ENCODE results near the gene MPZL1.
A peak's percentile ranks its signal among the peaks of the same experiment; 100 is the strongest.

Gene MPZL1

DNA sequence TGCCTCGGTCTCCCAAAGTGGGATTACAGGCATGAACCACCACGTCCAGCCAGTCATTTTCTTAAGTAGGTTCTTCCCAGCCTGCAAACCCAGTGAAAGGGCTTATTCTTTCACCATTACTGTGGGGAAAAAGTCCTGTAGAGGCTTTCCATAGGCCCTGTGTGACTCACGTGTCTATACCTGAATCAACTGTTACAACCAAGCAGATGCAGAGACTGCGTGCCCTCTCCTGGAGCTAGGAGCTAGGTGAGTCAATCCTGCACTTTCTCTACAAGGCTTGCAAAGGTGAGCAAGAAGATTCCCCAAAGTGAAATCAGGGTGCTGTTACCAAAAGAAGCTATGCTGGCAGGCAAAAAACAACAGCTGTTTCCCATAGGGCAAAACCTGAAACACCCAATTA, 13.8 kb upstream of the MPZL1 start:
- Histone ChIP-seq H3K4me1 (ENCODE audit: control insufficient read depth, insufficient read depth, low read length) (no peaks in the 10 kb centered on the region), H3K36me3 (ENCODE audit: control insufficient read depth in 2 of 2, insufficient read depth in 2 of 2, low read length in 2 of 2) (peaks cover 0 to 15% of the 10 kb centered on the region in 2 donors), H3K27me3 (ENCODE audit: control insufficient read depth in 1 of 2, insufficient read depth in 2 of 2, low read length in 2 of 2) (no peaks in the 10 kb centered on the region), H3K9me3 (ENCODE audit: control insufficient read depth in 2 of 2, low read length in 2 of 2) (no peaks in the 10 kb centered on the region), H3K9ac (ENCODE audit: low read length in 2 of 2) (no peak overlapping the region), H3K27ac (ENCODE audit: low read length) (no peak overlapping the region), H3K4me3 (ENCODE audit: low read length in 2 of 2) (no peak overlapping the region)

DNA sequence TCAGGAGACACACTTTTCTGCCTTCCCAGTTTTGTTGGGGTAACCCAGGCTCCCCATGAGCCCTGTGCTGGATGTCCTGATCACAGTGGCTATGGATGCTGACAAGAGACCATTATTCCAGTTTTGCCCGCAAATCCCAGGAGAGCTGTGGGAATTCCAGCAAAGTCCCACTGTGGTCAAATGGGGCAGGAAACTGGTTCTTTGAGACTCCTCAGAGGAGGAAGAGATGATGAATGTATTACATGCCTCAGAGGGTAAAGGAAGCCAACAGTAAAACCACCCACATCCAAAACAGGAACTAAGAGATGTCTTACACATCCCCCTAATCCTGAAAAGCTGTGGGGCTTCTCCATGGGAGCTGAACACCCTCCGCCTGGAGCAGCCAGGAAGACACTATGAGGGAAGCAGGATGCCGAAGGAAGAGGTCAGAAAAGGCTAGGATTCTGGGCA, 12.8 kb upstream of the MPZL1 start:
- Histone ChIP-seq H3K4me3 (ENCODE audit: low read length in 2 of 2) (no peak overlapping the region), H3K4me1 (ENCODE audit: control insufficient read depth, insufficient read depth, low read length) (peaks cover 5% of the 10 kb centered on the region), H3K27ac (ENCODE audit: low read length) (no peak overlapping the region), H3K9me3 (ENCODE audit: control insufficient read depth in 2 of 2, low read length in 2 of 2) (no peaks in the 10 kb centered on the region), H3K27me3 (ENCODE audit: control insufficient read depth in 1 of 2, insufficient read depth in 2 of 2, low read length in 2 of 2) (no peaks in the 10 kb centered on the region), H3K36me3 (ENCODE audit: control insufficient read depth in 2 of 2, insufficient read depth in 2 of 2, low read length in 2 of 2) (peaks cover 0 to 11% of the 10 kb centered on the region in 2 donors), H3K9ac (ENCODE audit: low read length in 2 of 2) (no peak overlapping the region)

DNA sequence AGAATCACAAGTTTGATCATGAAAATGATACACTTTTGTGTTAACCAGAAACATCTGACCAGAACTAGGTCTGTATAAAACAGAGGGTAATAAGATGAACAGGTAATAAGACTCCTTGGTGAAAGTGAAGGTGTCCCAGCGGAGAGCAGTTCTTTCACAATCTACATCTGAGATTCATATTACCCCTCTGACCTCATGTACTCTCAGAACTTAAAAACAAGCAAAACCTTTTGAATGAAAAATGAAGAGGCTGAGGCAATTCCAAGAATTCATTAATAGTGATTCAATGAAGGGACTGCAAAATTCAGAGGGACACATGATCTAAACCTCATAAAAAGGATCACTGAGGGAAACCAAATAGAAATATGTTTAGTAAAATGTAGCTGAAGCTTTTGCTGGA, 10.9 kb upstream of the MPZL1 start:
- Histone ChIP-seq H3K9me3 (ENCODE audit: control insufficient read depth in 2 of 2, low read length in 2 of 2) (no peaks in the 10 kb centered on the region), H3K4me3 (ENCODE audit: low read length in 2 of 2) (no peak overlapping the region), H3K27me3 (ENCODE audit: control insufficient read depth in 1 of 2, insufficient read depth in 2 of 2, low read length in 2 of 2) (no peaks in the 10 kb centered on the region), H3K36me3 (ENCODE audit: control insufficient read depth in 2 of 2, insufficient read depth in 2 of 2, low read length in 2 of 2) (no peaks in the 10 kb centered on the region), H3K4me1 (ENCODE audit: control insufficient read depth, insufficient read depth, low read length) (peaks cover 7% of the 10 kb centered on the region), H3K9ac (ENCODE audit: low read length in 2 of 2) (no peak overlapping the region), H3K27ac (ENCODE audit: low read length) (no peak overlapping the region)

DNA sequence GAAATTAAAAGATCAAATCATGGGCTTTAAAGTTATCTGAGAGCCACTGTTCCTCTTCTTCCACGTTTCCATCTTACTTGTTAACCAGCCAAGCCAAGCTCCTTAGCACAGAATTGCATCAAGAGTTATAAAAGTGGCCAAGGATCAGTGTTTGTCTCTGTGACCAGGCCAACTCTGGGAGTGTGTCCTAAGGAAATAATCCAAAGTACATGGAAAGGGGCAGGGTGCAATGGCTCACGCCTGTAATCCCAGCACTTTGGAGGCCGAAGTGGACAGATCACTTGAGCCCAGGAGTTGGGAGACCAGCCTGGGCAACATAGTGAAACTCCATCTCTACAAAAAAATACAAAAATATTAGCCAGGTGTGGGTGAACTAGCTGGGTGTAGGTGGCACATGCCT, 10.0 kb upstream of the MPZL1 start:
- H3K9ac ChIP-seq (ENCODE audit: low read length in 2 of 2) = no peak overlapping the region
- H3K27me3 ChIP-seq (ENCODE audit: control insufficient read depth in 1 of 2, insufficient read depth in 2 of 2, low read length in 2 of 2) = no peaks in the 10 kb centered on the region
- no peak overlapping the region for H3K27ac ChIP-seq (ENCODE audit: low read length)
- H3K4me1 ChIP-seq (ENCODE audit: control insufficient read depth, insufficient read depth, low read length) = peaks cover 7% of the 10 kb centered on the region
- H3K4me3 ChIP-seq (ENCODE audit: low read length in 2 of 2) = no peak overlapping the region
- H3K36me3 ChIP-seq (ENCODE audit: control insufficient read depth in 2 of 2, insufficient read depth in 2 of 2, low read length in 2 of 2) = no peaks in the 10 kb centered on the region
- no peaks in the 10 kb centered on the region for H3K9me3 ChIP-seq (ENCODE audit: control insufficient read depth in 2 of 2, low read length in 2 of 2)

DNA sequence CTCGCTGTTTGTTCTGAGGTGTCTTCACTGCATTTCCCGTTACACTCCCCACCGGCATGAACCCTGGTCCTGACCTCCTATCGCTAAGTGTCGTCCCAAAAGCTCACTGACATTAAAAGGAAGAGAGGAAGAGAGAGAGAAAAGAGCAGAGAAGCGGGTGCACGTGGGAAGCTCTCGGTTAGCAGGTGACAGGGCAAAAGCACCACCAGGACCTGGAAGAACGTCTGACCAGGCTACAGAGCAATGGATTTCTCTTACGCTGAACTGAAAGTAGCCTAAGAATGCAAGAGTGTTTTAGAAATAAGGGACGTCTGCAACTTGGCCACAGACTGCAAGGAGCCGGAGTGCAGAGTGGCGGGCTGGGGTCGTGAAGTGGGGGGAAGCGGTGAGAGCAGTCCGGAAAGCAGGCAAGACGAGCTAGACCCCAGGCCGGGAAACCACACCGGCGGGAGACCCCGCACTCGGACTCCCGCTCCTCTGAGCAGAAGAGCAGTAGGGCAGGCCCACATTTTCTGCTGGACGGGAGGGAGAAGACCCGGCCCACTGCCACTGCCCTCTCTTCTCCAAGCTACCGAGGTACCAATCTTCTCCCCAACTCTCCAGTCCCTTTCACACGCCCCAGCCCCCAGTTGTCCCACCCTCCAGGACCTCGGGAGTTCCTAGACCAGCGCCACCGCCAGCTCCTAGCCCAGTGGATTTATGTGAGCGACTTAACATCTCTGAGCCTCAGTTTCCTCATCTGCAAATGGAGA, 8.3 kb upstream of the MPZL1 start:
- H3K9ac ChIP-seq (ENCODE audit: low read length in 2 of 2) = peak overlapping the region; percentile 76 to 84
- H3K27me3 ChIP-seq (ENCODE audit: control insufficient read depth in 1 of 2, insufficient read depth in 2 of 2, low read length in 2 of 2) = no peaks in the 10 kb centered on the region
- H3K27ac ChIP-seq (ENCODE audit: low read length) = peak overlapping the region; percentile 73
- H3K4me3 ChIP-seq (ENCODE audit: low read length in 2 of 2) = peak overlapping the region; percentile 91 to 94
- H3K9me3 ChIP-seq (ENCODE audit: control insufficient read depth in 2 of 2, low read length in 2 of 2) = no peaks in the 10 kb centered on the region
- H3K4me1 ChIP-seq (ENCODE audit: control insufficient read depth, insufficient read depth, low read length) = peaks cover 7% of the 10 kb centered on the region
- H3K36me3 ChIP-seq (ENCODE audit: control insufficient read depth in 2 of 2, insufficient read depth in 2 of 2, low read length in 2 of 2) = no peaks in the 10 kb centered on the region

DNA sequence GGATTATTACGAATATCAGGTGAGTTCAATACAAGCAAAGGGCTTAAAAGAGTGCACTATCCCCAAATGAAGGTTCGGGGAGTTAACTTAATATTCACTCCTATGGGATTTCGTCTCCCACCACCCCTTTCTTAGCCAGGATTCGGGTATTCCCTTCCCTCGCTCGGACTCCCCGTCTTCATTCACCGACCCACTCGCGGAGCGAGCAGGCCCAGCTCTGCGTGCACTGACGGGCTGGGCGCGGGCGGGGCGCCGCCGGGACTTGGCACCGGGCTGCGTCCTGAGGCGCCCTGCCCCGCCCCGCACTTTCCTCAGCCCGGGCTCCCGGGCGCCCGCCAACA, 7.7 kb upstream of the MPZL1 start:
- peaks cover 7% of the 10 kb centered on the region for H3K4me1 ChIP-seq (ENCODE audit: control insufficient read depth, insufficient read depth, low read length)
- no peaks in the 10 kb centered on the region for H3K36me3 ChIP-seq (ENCODE audit: control insufficient read depth in 2 of 2, insufficient read depth in 2 of 2, low read length in 2 of 2)
- peak overlapping the region; percentile 76 to 84 for H3K9ac ChIP-seq (ENCODE audit: low read length in 2 of 2)
- H3K27me3 ChIP-seq (ENCODE audit: control insufficient read depth in 1 of 2, insufficient read depth in 2 of 2, low read length in 2 of 2) = no peaks in the 10 kb centered on the region
- H3K4me3 ChIP-seq (ENCODE audit: low read length in 2 of 2) = peak overlapping the region; percentile 91 to 94
- peak overlapping the region; percentile 73 for H3K27ac ChIP-seq (ENCODE audit: low read length)
- H3K9me3 ChIP-seq (ENCODE audit: control insufficient read depth in 2 of 2, low read length in 2 of 2) = no peaks in the 10 kb centered on the region

DNA sequence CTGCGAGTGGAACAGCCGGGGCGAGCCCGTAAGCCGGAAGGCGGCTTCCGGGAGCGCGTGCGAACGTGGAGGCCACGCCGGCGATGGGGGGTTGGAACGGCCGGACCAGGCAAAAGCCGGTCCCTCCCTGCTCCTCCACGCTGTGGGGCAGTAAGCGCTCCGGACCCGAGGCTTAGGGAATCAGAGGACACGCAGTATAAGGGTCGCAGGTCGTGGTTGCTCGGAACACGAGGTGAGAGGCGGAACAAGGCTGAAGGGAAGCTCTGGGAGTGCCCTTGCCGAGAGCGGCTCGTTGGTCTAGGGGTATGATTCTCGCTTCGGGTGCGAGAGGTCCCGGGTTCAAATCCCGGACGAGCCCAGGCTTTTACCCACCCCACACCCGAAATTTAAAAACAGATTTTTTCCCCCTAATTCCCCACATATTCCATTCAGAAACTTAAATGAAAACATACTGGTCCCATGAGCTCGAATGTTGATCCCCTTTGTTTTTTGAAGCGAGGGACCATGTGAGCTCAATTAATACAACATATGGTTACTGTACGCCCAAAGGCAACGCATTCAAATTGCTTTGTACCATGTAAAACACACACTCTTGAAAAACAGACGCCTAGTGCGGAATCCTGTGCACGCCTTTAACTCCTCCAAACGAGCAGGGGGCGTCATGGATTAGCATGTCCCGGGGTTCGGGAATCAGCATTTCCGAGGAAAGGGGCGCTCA, 7.2 kb upstream of the MPZL1 start:
- Histone ChIP-seq H3K4me3 (ENCODE audit: low read length in 2 of 2) (peak overlapping the region; percentile 91 to 94), H3K36me3 (ENCODE audit: control insufficient read depth in 2 of 2, insufficient read depth in 2 of 2, low read length in 2 of 2) (no peaks in the 10 kb centered on the region), H3K9me3 (ENCODE audit: control insufficient read depth in 2 of 2, low read length in 2 of 2) (no peaks in the 10 kb centered on the region), H3K27me3 (ENCODE audit: control insufficient read depth in 1 of 2, insufficient read depth in 2 of 2, low read length in 2 of 2) (no peaks in the 10 kb centered on the region), H3K4me1 (ENCODE audit: control insufficient read depth, insufficient read depth, low read length) (peaks cover 7% of the 10 kb centered on the region), H3K9ac (ENCODE audit: low read length in 2 of 2) (peak overlapping the region; percentile 76 to 79), H3K27ac (ENCODE audit: low read length) (peak overlapping the region; percentile 73)

DNA sequence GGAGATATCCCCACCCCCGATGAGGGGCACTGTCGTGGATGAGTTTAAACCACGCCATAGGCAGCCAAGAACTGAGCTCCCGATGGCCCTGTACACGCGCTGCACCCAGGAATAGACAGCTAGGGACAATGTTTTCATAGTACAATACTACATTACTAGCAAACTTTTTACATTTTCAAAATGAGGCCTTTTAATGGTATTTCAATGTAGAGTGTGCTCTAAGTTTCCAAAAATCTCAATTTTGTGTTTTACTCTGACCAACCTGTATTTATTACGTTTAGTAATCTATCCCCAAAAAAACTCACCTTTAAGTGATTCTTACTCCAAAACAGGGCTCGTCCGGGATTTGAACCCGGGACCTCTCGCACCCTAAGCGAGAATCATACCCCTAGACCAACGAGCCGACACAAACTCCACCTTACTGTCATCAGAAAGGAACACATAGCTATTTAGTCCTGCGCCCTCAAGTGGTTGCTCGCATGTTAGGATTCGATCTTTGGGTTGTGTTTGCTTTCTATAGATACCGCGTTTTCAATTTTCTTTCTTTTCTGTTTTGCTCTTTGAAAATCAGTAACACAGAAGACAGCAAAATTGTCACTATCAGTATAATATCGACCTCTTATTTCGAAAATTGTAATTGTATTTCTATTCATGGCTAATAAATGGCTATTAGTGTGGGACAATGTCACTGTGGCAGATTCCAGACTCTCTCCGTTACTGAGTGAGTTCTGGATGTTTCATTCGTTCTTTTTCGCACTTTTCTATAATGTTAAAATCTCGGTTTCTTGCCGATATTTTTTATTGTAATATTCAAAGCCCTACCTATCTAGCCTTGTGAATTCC, 6.4 kb upstream of the MPZL1 start:
- Histone ChIP-seq H3K4me3 (ENCODE audit: low read length in 2 of 2) (peak overlapping the region; percentile 91 to 94), H3K27me3 (ENCODE audit: control insufficient read depth in 1 of 2, insufficient read depth in 2 of 2, low read length in 2 of 2) (no peaks in the 10 kb centered on the region), H3K27ac (ENCODE audit: low read length) (peak overlapping the region; percentile 73), H3K36me3 (ENCODE audit: control insufficient read depth in 2 of 2, insufficient read depth in 2 of 2, low read length in 2 of 2) (no peaks in the 10 kb centered on the region), H3K4me1 (ENCODE audit: control insufficient read depth, insufficient read depth, low read length) (peaks cover 7% of the 10 kb centered on the region), H3K9ac (ENCODE audit: low read length in 2 of 2) (peak overlapping the region; percentile 76 to 79), H3K9me3 (ENCODE audit: control insufficient read depth in 2 of 2, low read length in 2 of 2) (no peaks in the 10 kb centered on the region)

DNA sequence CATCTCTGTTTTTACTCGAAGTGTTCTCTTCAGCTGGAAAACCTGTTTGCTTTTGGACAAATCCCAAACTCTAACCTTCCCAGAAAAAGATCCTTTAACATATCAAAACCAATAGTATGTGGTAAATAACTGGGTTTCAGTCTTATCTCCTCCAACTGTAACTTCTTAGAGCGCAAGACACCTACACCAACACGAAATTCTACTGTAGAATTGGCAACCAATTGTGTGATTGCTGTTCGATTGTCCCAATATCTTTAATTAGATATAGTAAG, 5.8 kb upstream of the MPZL1 start:
- peak overlapping the region; percentile 21 to 63 for H3K9ac ChIP-seq (ENCODE audit: low read length in 2 of 2)
- H3K36me3 ChIP-seq (ENCODE audit: control insufficient read depth in 2 of 2, insufficient read depth in 2 of 2, low read length in 2 of 2) = no peaks in the 10 kb centered on the region
- no peaks in the 10 kb centered on the region for H3K27me3 ChIP-seq (ENCODE audit: control insufficient read depth in 1 of 2, insufficient read depth in 2 of 2, low read length in 2 of 2)
- no peaks in the 10 kb centered on the region for H3K9me3 ChIP-seq (ENCODE audit: control insufficient read depth in 2 of 2, low read length in 2 of 2)
- no peak overlapping the region for H3K27ac ChIP-seq (ENCODE audit: low read length)
- peak overlapping the region; percentile 81 to 91 for H3K4me3 ChIP-seq (ENCODE audit: low read length in 2 of 2)
- H3K4me1 ChIP-seq (ENCODE audit: control insufficient read depth, insufficient read depth, low read length) = peaks cover 9% of the 10 kb centered on the region

DNA sequence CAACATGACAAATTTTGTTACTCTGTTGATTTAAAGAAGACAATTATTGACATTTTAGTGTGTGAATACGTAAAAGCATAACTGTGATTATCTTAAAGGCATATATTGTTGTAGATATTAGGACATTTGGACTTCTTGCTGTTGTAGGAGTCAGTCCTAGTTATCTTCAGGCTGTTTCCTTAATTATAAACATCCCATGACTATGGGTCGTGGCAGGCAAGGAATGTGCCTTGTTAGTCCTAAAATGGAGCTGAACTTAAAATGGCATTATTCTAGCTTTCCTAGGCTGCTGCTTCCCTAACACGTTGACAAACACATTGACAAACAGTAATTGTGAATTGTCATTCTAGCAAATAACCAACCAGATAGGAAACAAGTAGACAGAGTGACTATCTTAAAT, 4.4 kb upstream of the MPZL1 start:
- peaks cover 15% of the 10 kb centered on the region for H3K4me1 ChIP-seq (ENCODE audit: control insufficient read depth, insufficient read depth, low read length)
- H3K27ac ChIP-seq (ENCODE audit: low read length) = no peak overlapping the region

More for the DNA sequence above, 4.4 kb upstream of the MPZL1 start:
- Histone ChIP-seq H3K9me3 (ENCODE audit: control insufficient read depth in 2 of 2, low read length in 2 of 2) (no peaks in the 10 kb centered on the region), H3K9ac (ENCODE audit: low read length in 2 of 2) (no peak overlapping the region), H3K27me3 (ENCODE audit: control insufficient read depth in 1 of 2, insufficient read depth in 2 of 2, low read length in 2 of 2) (no peaks in the 10 kb centered on the region), H3K4me3 (ENCODE audit: low read length in 2 of 2) (no peak overlapping the region), H3K36me3 (ENCODE audit: control insufficient read depth in 2 of 2, insufficient read depth in 2 of 2, low read length in 2 of 2) (no peaks in the 10 kb centered on the region)
